Natural killer cell (primary cell): ENCODE results near the gene RAB42. TPM values are rescaled to one million over a fixed set of nuclear protein-coding genes. Genes with fewer than 3 reads are reported as not detected.

ENCODE experiments used
- ATAC-seq, 3 donors: fragments of 150-1000 bp in 2 of 3; fragments of 200-7000 bp in 1 of 3; cut with Tn5 transposase; 1 replicate in 1 of 3; 2 replicates in 2 of 3; pipeline ENCODE4 v1.10.0; 2021; ENCODE audit warnings: mild to moderate bottlenecking in 2 of 3, moderate library complexity in 2 of 3
- DNase-seq, 2 donors: peaks; one replicate each; pipeline versions ENCODE4 v3.0.0 to v3.0.0-alpha.2; 2013 to 2021; ENCODE audit warnings: mixed read lengths in 1 of 2
- H3K27ac ChIP-seq: one replicate; pipeline ENCODE4 v1.5.1; 2013; ENCODE audit warnings: mild to moderate bottlenecking, low read length
- H3K27me3 ChIP-seq: one replicate; pipeline ENCODE4 v1.6.1; 2013; ENCODE audit warnings: low read length; ENCODE audit not compliant: control insufficient read depth, insufficient read depth
- H3K36me3 ChIP-seq: one replicate; pipeline ENCODE4 v1.6.1; 2013; ENCODE audit warnings: low read length; ENCODE audit not compliant: control insufficient read depth, insufficient read depth
- H3K4me1 ChIP-seq: one replicate; pipeline ENCODE4 v1.6.1; 2013; ENCODE audit warnings: low read length; ENCODE audit not compliant: control insufficient read depth, insufficient read depth
- H3K4me3 ChIP-seq: one replicate; pipeline ENCODE4 v1.5.1; 2013; ENCODE audit warnings: low read length
- H3K9me3 ChIP-seq: one replicate; pipeline ENCODE4 v1.6.1; 2013; ENCODE audit warnings: low read length; ENCODE audit not compliant: control insufficient read depth, insufficient read depth
- H3K27ac Mint-ChIP-seq, 2 donors: one replicate each; pipeline ENCODE4 v1.8.0; 2022; ENCODE audit warnings: mild to moderate bottlenecking in 2 of 2, mixed read lengths in 2 of 2, moderate library complexity in 1 of 2
- H3K27me3 Mint-ChIP-seq, 2 donors: one replicate each; pipeline ENCODE4 v1.8.0; 2022; ENCODE audit warnings: low read depth in 2 of 2, mixed read lengths in 2 of 2
- H3K36me3 Mint-ChIP-seq: one replicate; pipeline ENCODE4 v1.8.0; 2022; ENCODE audit warnings: mixed read lengths
- H3K4me1 Mint-ChIP-seq, 2 donors: one replicate each; pipeline ENCODE4 v1.8.0; 2022; ENCODE audit warnings: mixed read lengths in 2 of 2
- H3K4me3 Mint-ChIP-seq: one replicate; pipeline ENCODE4 v1.8.0; 2022; ENCODE audit warnings: mild to moderate bottlenecking, moderate library complexity, mixed read lengths
- H3K9me3 Mint-ChIP-seq, 2 donors: one replicate each; pipeline ENCODE4 v1.8.0; 2022; ENCODE audit warnings: mixed read lengths in 2 of 2
- WGBS: methylation state at CpG from one replicate; pipeline ENCODE4 v1.1.7; 2013; ENCODE audit warnings: missing lambda C conversion rate; ENCODE audit not compliant: insufficient coverage; 5-methylcytosine and 5-hydroxymethylcytosine counted together
- intact Hi-C: fragments of 100-400 bp; cut with micrococcal nuclease; formaldehyde crosslinking; loops from one replicate; pipeline ENCODE4 v1.14.2; 2022
- total RNA-seq, 4 donors: library from RNA; stranded (reverse); fragments of 120-200 nt in 1 of 4; gene quantifications; one replicate each; pipeline versions ENCODE4 v1.2.3 to v1.2.4, GENCODE V29; 2013 to 2022
- TF ChIP-seq, protein P1 (sequence below): fragments of 200-600 bp; IDR thresholded peaks from one replicate; pipeline ENCODE4 v1.8.0; 2022; ENCODE audit warnings: antibody characterized with exemption

RAB42 gene
- total RNA-seq, 3 donors from 2014 or later (not counting 1 experiment from before 2014, with no cell fraction given), result 0.38 TPM; not detected in 2

DNA sequence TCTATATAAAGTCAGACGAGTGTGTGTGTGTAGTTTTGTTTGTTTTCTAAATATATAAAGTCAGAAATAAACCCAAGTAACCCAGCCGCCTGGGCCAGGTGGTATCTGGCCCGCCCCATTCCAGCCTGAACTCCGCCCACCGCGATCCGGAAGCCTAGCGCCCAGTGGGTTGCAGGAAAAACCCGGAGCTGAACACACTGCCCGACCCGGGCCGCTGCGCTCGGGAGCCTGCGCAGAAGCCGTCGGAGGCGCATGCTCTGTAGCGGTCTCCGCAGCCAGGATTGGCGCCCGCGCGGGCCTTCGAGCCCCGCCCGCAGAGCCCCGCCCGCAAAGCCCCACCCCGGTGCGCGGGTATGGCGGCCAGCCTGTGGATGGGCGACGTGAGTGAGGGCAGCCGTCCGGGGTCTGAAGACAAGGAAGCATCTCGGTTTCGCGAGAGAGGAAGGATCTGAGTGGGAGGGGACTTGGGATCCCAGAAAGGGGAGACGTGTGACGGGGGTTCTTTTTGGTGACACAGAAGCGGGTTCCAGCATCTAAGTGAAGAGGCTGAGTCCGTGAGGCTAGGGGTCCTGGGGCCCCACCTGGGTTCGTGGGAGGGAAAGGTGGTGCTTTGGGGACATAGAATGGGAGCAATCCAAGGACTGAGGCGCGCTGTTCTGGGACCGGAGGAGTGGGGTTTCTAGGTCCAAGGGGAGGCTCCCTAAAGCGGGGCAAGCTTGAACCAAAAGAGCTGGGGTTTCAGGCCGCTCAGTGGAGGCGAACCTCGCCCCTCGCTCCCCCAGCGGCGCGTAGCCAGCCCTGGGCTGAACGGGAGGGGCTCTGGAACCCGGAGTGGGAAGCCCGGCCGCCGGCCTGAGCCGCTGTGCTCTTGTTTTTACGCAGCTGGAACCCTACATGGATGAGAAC lies 39.1 kb upstream of the RAB42 start, which contains the start of gene TRNAU1AP:
TSS of gene TRNAU1AP (plus strand) at position 328 of the 906 bp plus-strand sequence. CDS start at position 354, 26 bp downstream.
- H3K27ac Mint-ChIP-seq, result peak within 1 kb of the TSS; percentile 98 to 99

GRCh38 chr1:28560886-28561285 lies 31.2 kb upstream of the RAB42 start:
- TF ChIP-seq, protein P1, sequence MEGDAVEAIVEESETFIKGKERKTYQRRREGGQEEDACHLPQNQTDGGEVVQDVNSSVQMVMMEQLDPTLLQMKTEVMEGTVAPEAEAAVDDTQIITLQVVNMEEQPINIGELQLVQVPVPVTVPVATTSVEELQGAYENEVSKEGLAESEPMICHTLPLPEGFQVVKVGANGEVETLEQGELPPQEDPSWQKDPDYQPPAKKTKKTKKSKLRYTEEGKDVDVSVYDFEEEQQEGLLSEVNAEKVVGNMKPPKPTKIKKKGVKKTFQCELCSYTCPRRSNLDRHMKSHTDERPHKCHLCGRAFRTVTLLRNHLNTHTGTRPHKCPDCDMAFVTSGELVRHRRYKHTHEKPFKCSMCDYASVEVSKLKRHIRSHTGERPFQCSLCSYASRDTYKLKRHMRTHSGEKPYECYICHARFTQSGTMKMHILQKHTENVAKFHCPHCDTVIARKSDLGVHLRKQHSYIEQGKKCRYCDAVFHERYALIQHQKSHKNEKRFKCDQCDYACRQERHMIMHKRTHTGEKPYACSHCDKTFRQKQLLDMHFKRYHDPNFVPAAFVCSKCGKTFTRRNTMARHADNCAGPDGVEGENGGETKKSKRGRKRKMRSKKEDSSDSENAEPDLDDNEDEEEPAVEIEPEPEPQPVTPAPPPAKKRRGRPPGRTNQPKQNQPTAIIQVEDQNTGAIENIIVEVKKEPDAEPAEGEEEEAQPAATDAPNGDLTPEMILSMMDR, result no peak
- Mint-ChIP-seq H3K9me3 (no peaks in the 10 kb centered on the region), H3K4me3 (no peak overlapping the region), H3K27me3 (no peaks in the 10 kb centered on the region), H3K4me1 (no peaks in the 10 kb centered on the region), H3K36me3 (no peaks in the 10 kb centered on the region), H3K27ac (no peak overlapping the region)
- H3K4me1 ChIP-seq, result no peaks in the 10 kb centered on the region
- H3K27me3 ChIP-seq, result no peaks in the 10 kb centered on the region
- no peak for ATAC-seq
- WGBS, result 98% methylated on average over 2 of the region's 3 CpGs
- H3K27ac ChIP-seq, result no peak overlapping the region
- no peak for DNase-seq
- peaks cover 41% of the 10 kb centered on the region for H3K36me3 ChIP-seq
- no peak overlapping the region for H3K4me3 ChIP-seq
- H3K9me3 ChIP-seq, result no peaks in the 10 kb centered on the region
- intact Hi-C loops, result no loop called here

More for the DNA sequence above, 39.1 kb upstream of the RAB42 start, which contains the start of gene TRNAU1AP:
- peak within 1 kb of the TSS; percentile 96 for H3K4me3 ChIP-seq
- intact Hi-C loops, result loop anchor here (1.0 kb wide), 2 partner anchors 35 to 224 kb away; partner anchors contain the start of gene MED18
- H3K27ac ChIP-seq, result peak within 1 kb of the TSS; percentile 79
- peaks cover 2% of the 10 kb centered on the region for H3K36me3 ChIP-seq
- DNase-seq (peak; percentile 95 to 99), ATAC-seq (peak; percentile 94 to 99 (median 96))
- H3K27me3 Mint-ChIP-seq, result no peaks in the 10 kb centered on the region
- WGBS, result under 1% methylated on average over 62 of the region's 63 CpGs
- no peaks in the 10 kb centered on the region for H3K36me3 Mint-ChIP-seq
- H3K9me3 ChIP-seq, result no peaks in the 10 kb centered on the region
- H3K4me1 Mint-ChIP-seq, result peaks cover 17 to 19% of the 10 kb centered on the region in 2 donors
- no peaks in the 10 kb centered on the region for H3K27me3 ChIP-seq
- peaks cover 18% of the 10 kb centered on the region for H3K4me1 ChIP-seq
- H3K9me3 Mint-ChIP-seq, result no peaks in the 10 kb centered on the region
- peak within 1 kb of the TSS; percentile 98 for H3K4me3 Mint-ChIP-seq
- TF ChIP-seq, protein P1, result no peak

- H3K27me3 Mint-ChIP-seq, result no peaks in the 10 kb centered on the region
- DNase-seq (no peak), ATAC-seq (no peak)
- Histone ChIP-seq H3K4me3 (no peak overlapping the region), H3K36me3 (peaks cover 64% of the 10 kb centered on the region), H3K4me1 (no peaks in the 10 kb centered on the region), H3K27me3 (no peaks in the 10 kb centered on the region), H3K9me3 (no peaks in the 10 kb centered on the region), H3K27ac (no peak overlapping the region)
- no peak overlapping the region for H3K4me3 Mint-ChIP-seq
- H3K9me3 Mint-ChIP-seq, result no peaks in the 10 kb centered on the region
- H3K4me1 Mint-ChIP-seq, result no peaks in the 10 kb centered on the region
- TF ChIP-seq, protein P1, result no peak
- no peak overlapping the region for H3K27ac Mint-ChIP-seq
- no peaks in the 10 kb centered on the region for H3K36me3 Mint-ChIP-seq
- intact Hi-C loops, result no loop called here
These were observed 27.8 kb upstream of the RAB42 start for GRCh38 chr1:28564310-28564709.
